Measurements from ENCODE around the gene MRPS11. TPM values are rescaled to one million over a fixed set of nuclear protein-coding genes. Genes with fewer than 3 reads are reported as not detected.
"Not testable (repeated sequence)": the region's sequence is repeated elsewhere in the genome, so short reads cannot be mapped to it uniquely, and the experiment has no call there.

The MRPS11 gene
- total RNA-seq, 1 donor from 2014 or later, result 38.5 TPM

DNA sequence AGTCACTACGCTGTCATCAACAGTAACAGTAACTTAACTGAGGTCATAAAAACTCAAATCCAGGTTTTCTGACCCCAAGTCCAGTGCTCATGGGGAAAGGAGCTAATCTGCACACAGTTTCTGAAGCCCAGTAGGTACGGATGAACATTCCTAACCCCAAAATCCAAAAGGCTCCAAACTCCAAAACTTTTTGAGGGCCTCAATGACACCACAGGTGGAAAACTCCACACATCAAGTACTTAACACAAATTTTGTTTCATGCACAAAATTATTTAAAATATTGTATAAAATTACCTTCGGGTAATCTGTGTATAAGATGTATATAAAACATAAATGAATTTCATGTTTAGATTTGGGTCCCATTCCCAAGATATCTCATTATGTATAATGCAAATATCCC, 10.8 kb upstream of the MRPS11 start:
- DNase-seq, result no peak

DNA sequence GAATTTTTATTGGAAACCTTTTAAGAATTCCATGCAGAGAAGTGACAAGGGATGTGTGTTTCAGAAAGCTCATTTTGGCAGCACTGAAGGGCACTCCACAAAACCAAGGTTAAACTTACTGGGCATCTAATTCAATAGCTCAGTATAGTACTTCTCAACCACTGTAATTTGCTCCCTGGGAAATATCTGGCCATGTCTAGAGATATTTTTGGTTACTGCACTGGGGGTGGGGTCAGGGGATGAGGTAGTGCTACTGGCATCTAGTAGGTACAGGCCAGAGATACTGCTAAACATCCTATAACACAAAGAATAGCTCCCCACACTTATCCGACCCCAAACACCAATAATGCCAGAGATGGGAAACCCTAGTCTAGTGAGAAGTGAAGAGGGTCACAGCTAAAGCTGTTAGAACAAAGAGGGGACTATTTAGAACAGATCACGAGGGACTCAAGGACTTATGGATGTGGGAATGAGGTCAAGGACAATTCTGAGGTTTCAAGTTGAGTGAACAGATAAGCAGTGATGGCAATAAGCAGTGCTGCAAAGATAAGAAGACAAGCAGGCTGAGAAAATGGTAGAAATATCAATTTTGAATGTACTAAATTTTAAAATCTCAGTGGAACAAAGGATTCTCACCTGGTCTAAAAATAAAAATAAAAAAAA, 3.5 kb upstream of the MRPS11 start:
- DNase-seq, result no peak

DNA sequence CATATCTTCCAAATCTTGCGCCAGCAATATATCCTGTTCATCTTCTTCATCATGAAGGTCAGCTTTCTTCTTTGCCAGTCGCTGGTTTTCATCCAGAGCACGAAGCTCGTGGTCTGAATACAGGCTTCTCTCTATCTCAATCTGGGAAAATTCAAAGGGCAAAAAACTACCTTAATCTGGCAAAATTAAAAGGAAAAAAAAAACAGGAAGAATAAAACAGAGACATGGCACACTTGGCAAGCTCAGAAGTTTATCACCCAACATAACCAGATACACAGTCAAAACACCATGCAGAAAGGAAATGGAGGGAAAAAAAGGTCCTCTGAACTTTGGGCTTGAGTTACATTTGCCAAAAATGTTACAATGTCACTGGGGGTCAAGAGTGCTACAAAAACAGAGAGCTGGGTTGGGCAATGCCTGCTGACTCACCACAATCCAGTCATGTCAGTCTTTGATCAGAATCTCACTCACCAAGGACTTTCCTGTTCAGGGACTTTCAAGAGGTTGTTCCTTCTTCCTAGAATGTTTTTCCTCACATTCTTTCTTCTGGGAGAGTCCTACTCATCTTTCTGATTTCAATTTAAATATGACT, 1.8 kb upstream of the MRPS11 start:
- DNase-seq, result peak; percentile 47

DNA sequence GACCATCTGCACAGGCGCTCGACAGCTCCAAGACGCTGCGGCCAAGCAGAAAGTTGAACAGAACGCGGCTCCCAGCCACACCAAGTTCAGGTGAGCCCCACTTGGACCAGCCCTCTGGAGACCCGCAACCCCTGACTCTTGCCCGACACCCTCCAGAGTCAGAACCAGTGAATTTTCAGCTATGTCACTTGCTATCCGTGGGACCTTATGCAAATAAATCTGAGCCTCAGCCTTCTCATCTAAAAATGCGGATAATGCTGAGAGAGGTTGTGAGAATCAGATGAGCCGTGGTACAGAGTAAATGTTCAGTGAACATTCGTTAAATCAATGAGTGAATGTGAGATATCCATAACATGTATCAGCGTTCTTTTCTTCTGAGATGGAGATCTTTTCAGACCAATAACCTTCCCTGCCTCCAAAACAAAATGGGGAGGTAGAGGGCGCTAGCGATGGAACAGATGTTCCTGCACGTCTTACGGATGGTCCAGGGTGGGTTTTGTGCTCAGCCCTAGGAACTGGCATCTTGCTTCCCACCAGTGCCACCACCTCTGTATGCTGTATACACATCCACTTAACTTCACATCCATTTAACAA, 524 bp downstream of the MRPS11 start:
- DNase-seq, result peak; percentile 39

DNA sequence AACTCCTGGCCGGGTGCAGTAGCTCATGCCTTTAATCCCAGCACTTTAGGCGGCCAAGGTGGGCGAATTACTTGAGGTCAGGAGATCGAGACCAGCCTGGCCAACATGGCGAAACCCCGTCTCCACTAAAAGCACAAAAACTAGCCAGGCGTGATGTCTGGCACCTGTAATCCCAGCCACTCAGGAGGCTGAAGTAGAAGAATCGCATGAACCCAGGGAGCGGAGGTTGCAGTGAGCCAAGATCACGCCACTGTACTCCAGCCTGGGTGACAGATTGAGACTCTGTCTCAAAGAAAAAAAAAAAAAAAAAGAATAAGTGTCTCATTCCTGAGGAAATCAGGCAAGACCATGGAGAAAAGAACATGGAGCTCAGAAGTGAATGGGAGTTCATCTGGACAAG, 1.2 kb downstream of the MRPS11 start:
- DNase-seq, result not testable (repeated sequence)

DNA sequence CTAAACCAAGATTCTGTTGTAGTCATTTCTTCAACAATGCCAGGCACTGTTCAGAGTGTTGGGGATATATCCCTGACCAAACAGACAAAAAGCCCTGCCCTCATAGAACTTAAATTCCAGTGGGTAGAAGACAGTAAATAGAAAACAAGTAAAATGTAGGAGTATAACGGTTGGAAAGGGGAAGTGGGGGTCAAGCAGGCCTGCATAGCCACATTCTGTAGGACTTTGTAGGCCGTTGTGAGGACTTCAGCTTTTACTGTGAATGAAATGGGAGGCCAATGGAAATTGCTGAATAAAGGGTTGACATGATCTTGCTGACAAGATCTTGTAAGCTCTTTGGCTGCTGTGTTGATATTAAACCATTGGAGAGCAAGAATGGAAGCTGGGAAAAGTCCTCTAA, 1.8 kb downstream of the MRPS11 start:
- DNase-seq, result no peak

DNA sequence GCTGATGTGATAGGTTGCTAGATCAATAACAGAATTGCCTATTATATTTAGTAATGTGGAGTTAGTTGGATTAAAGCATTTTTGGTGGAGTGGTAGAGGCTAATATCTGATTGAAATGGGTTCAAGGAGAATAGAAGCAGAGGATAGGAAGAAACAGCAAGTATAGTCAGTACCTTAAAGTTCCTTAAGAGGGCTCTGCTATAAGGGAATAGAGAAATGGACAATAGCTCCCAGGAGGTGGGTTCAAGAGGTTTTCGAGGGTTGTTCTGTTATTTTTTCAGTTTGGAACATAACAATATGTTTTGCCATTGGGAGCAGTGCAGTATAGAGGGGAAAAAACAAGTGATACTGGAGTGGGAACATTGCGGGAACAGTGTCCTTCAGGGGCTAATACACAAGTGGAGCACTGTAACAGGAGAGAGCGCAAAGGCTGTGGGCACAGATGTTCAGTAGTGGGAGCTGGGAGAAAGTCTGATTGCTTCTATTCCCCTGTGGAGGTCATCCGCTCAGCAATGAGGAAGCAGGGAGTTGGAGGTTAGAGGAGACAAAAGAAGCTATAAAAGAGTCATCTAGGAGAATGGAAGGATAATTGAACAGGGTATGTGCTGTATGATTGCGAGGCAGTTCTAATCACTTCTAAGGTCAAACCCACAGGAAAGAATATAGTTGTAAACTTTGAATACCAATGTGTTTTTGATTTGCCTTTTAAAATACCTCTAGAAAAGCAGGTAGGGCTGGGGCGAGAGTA, 3.3 kb downstream of the MRPS11 start:
- no peak for DNase-seq

DNA sequence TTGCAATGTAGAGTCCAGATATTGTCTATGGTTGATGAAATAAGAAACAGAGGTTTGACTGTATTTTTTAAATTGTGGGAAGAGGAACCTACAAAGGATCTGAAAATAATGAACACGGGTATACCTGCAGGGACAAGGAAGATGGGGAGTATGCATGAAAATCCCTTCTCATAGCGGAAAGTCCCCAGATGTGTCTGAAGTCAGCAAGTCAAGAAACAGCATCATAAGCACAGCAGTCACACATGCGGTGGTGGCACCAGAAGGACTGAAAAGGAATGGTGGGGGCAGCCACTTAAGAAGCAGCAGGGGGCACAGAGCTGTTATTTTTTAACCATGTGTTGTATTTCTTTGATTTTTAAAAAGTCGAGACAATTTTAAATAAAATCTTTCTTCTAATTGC, 4.7 kb downstream of the MRPS11 start:
- DNase-seq, result no peak

DNA sequence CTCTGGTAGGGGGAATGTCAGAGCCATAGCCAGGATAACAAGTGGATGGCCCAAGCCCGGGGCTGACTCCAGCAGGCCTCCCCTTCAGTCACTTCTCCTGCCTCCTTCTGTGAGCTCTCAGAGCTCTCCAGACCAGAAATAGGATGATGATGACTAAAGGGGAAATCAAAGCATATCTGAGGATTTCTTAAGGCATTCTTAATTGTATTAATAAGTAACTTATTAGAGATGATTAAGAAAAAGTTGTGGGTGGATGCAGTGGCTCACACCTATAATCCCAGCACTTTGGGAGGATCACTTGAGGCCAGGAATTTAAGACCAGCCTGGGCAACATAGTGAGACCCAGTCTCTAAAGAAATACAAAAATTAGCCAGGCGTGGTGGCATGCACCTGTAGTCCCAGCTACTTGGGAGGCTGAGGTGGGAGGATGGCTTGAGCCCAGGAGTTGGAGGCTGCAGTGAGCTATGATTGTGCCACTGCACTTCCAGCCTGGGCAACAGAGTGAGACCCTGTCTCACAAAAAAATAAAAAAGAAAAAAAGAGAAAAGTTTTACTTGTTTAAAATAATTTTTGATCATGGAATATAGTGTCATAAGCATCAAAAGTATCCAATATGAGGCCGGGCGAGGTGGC, 6.3 kb downstream of the MRPS11 start:
- not testable (repeated sequence) for DNase-seq

DNA sequence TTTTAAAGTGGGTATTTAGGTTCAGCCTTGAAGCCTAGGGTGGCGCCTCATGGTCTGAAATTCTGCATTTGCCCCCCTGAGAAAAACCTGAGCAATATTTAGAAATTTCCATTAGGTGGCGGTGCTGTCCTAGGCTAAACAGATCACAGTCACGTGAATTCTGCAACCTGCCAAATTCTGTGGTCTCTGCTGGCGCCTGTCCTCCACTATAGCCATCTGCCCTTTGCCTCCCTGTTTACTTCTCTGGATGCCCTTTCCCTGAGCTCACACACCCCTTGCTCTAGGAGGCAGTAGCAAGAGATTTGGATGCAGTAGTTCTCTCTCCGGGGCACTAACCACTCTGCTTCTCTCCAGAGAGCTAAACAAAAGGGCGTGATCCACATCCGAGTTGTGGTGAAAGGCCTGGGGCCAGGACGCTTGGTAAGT, 9.1 kb downstream of the MRPS11 start:
- peak; percentile 69 for DNase-seq

DNA sequence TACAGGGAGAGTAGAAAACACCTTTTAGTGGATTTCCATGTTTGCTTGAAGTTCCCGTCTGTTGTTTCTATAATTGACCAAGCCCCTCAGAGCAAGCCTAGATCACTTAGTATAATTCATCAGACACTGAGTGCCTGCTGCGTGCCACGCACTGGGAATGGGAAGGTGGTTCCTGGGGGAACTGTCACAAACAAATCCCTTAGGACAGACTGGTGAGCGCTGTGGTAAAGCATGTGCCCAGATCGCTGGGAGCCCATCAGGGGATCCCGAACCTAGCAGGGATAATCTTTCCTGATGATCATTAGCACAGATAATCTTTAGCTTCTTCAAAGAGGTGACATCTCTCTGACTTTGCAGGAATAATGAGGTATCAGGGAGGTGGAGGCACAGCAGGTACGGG, 9.6 kb downstream of the MRPS11 start:
- no peak for DNase-seq

DNA sequence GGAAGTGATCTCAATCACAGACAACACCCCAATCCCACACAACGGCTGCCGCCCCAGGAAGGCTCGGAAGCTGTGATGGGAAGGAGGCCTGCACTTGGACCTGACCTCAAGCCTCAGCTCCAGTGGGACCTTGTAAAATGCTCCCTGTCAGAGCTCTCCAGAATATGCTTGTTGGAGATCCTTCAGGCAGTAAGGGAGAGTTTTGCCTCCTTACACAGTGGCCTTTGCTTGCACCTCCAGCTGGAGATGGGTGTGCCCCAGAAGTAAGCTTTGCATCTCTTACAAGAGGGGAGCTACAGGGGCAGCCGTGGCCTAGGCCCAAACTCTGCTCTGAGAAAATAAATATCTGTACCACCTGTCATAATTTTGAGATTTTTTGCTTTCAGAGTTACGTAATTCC, 10.4 kb downstream of the MRPS11 start:
- no peak for DNase-seq

DNA sequence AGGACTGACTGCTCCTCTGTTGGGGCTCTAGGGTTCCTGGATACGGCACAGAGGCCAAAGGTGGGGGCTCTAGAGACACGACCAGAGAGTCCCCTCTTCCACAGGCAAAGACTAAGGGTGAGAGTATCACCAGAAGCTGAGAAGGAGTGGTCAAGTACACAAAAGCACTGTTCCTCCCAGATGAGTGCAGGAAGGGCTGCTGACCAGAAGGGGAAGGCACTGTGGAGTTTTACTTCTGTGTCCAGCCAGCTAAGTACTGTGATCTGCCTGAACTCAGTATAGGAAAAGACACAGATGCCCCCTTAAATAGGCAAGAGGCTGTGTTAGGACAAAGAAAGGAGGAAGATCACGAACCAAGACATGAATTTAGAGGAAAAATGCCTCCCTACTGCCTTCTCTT, 11.7 kb downstream of the MRPS11 start:
- no peak for DNase-seq

DNA sequence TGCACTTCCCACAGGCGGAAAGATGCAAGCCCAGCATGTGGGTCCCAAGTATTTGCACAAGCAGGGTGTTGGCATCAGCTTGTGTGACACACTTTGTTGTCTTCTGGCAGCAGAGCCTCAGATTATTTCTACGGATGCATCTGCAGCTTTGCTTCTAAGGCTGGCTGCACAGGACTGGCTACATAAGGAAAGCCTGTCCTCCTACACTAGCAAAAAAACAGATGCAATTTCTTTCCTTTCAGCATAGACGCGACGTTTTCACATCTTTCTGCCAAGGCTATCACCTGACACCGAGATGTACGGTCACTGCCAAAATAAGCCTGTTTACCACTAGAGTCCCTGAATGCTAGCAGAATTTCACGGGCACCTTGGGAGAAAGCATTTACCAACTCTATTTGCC, 13.5 kb downstream of the MRPS11 start:
- DNase-seq, result no peak

DNA sequence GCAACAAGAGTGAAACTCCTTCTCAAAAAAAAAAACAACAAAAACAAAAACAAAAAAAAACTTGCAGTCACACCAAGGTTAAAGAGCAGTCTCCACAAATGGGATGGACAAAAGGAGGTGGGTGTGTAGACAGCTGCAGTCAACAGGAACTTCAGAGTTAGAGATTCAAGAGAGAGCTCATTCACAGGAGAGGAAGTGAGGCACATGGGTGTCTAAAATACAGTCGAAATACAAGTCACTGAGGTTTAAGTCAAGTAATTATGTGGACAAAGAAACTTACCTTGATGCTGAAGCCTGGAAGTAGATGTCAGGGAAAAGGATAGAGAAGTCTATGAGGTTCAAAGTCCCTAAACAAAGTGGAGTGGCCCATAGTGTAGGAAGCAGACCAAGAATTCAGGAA, 14.8 kb downstream of the MRPS11 start:
- no peak for DNase-seq

DNA sequence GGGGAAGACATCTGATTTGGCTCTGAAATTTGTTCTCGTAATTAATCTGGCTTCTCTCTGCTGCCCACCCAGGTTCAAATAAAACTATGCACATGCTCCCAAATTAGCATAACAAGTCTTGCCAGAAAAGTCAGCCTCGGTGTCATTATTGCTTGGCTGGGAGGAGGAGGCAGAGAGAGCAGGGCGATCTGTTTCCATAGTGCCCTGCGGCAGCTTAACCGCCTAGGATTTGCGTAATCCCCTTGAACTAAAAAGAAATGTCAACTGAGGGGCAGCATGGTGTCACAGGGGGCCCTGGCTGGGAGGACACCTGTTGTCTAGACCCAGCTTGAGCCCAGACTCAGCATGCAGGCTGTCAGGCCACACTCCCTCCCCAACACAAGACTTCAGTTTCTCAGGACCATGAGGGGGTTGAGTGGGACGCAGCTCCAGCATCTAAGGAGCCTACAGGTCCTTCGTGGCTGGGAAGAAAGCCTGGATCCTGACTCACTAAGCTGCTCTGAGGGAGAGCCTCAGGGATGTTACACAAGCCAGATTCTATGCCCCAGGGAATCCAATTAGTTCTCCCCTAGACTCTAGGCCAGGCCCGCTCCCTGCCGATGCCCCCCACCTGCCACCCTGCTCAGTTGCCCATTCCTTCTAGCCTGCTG, 17.3 kb downstream of the MRPS11 start:
- DNase-seq, result no peak

DNA sequence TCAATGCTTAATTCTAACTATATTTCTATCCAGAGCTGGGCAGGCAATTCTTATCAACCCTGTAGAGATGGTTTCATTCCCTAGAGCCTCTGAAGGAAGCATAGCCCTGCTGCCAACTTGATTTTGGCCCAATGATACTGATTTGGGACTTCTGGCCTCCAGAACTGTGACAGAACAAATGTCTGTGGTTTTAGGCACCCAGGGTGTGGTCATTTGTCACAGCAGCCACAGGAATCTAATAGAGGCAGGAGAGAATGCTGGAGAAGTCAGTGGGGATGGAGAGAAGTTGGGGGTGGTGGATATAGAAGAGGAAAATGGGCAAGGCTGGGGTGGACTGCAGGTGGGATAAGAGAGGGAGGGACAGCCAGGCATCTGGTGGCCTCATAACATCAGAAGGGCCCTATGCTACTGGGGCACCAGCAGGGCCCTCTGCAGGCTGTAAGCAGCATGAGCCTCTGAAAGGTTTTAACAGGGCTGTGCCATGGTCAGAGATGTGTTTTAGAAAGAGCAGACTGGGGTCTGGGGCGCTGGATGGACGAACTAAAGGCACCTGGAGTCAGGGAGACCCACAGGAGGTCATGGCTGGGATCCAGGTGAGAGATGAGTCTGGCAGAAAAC, 19.8 kb downstream of the MRPS11 start:
- DNase-seq, result no peak

DNA sequence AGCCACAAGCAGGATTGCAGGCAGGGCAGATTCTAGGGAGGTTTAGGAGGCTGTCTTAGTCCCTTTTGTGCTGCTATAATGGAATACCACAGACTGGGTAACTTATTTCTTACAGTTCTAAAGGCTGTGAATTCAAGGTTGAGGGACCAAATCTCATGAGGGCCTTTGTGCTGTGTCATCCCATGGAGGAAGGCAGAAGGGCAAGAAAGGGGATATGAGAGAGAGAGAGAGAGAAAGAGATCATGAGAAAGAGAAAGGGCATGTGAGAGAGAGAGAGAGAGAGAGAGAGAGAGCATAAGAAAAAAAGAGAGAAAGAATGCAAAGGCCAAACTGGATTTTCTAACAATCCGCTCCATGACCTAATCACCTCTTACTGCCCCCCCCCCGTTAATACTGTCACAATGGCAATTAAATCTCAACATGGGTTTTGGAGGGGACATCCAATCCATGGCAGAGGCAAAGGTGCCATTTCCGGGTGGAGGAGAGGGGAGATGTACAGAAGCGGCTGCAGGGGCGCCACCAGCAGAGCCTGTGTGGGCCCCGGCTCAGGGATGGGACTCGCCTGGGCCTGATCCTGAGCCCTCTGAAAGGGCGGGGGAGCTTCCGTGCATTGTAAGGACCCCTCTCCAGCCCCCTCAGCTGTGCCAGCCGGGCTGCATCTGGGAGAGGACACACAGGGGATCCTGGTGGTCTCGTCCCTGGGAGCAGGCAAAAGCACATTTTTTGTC, 20.5 kb downstream of the MRPS11 start:
- DNase-seq, result no peak

DNA sequence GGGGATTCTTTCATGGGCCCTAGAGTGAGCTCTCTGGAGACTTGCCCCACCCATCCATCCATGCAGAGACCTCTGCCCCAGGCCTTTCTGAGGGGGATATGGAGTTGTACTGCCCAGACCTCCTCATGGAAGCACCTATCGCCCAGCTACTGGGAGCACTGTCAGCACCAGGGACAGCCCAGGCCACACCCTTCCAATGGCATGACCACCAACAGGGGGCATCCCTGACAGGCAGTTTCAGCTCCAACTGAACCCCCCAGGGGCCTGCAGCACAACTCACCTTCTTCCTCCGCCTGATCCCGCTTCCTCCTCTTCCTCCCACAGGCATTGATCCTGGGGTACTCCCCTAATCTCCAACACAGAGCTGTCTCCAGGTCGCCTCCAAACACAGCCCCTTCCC, 21.8 kb downstream of the MRPS11 start:
- DNase-seq, result no peak

DNA sequence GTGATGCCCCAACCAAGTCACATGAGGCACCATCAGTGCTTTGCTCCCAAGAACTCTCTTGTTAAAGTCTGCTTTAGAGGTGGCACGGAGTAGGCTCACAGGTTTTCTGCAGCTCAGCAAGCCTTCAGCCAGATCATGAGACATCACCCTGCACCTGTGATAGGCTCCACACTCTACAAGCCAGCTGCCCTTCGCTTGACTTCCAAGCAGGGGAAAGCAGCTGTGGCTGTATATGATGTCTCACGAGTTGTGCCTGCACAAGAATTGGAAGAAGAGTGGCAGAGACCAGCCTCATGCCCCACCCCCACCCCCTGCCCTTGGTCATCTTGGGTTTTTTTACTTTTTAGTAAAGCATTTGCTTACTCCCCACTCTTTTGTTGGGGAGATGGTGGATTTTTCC, 22.5 kb downstream of the MRPS11 start:
- DNase-seq, result no peak

DNA sequence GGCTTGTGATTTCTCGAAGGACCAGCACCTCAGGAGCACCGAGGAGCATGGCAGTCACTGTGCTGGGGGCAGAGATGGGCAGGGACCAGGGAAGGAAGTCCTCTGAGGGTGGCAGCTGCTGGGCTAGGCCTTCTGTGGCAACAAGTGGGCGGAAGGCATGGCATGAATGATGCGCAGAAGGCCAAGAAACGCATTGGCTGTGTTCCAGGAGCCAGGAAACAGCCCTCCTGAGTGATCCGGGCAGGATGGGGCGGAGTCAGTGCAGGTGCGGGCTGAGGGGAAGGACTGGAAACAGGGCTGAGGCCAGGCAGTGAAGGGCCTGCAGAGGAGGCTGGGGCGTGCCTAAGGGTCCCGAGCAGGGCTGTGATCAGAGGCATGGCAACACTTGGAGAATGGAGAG, 23.6 kb downstream of the MRPS11 start:
- DNase-seq, result peak; percentile 33

DNA sequence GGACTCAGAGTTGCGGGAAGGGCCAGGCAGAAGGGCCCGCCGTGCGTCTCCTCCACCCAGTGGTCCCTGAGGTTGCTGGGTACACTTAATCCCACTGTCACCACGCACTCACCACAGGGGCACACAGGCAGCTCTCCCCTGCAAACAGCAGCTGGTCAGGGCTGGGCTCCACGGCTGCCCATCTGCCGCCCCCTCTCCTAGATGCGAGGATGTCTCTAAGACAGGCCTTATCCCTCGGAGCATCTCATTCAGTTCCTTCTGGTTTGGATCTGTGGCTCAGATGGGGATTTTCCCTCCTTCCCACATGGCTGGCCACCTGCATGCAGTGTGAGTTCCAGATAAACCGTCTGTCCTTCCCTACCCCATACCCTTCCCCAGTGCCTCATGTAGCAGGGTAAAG, 26.3 kb downstream of the MRPS11 start:
- DNase-seq, result no peak
